ENCODE data around the gene BPNT1. TPM values are rescaled to one million over a fixed set of nuclear protein-coding genes. Genes with fewer than 3 reads are reported as not detected.
A peak's percentile ranks its signal among the peaks of the same experiment; 100 is the strongest.

BPNT1 gene
- total RNA-seq, 1 experiment from 2014 or later, result 25.2 TPM

DNA sequence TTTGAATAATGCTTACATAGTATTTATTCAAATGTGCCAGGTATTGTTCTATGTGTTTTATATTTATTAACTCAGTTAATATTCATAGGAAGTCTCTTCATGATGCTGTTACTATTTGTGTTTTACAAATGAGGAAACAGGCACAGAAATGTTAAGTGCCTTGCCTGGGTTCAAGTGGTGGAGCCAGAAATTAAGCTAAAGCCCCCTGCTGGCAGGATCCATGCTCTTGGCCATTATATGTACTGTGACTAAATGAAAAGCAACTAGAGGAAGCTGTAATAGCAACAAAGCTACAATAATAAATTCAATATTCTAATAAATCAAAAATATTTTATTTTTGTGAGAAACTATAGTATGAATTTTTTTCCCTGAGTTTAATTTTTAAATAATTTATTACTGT is 34.3 kb upstream of the BPNT1 start:
- BruUV-seq (replicated peaks), result no TSS peak
- ATAC-seq, result peak; percentile 76
- intact Hi-C loops (cut with micrococcal nuclease), result loop anchor here (10.0 kb wide), 2 partner anchors 249 to 289 kb away; no protein-coding TSS in a partner anchor

DNA sequence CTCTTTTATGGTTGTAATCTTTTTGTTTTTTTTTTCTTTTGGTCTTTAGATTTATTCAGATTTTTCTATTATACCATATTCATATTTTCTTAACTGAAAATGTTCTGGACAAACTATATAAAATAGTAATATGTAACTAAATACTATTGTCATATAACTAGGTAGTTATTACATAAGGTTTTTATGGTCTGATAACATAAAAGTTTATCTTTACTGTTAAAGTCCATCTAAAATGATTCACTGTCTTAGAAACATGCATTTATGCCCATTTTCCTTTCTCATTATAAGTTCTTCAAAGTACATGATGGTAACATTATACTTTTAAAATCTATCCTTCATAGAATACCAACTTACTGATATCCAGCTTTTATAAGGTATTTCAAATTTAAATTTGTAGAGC is 33.5 kb upstream of the BPNT1 start:
- CTCF ChIA-PET, result interaction anchor here (2.2 kb wide), 1 partner anchor 11 kb away, joined by 15 read pairs; no protein-coding TSS in a partner anchor

More for the DNA sequence above, 34.3 kb upstream of the BPNT1 start:
- Histone ChIP-seq H3K4me1 (ENCODE audit: control insufficient read depth in 1 of 2, insufficient read depth in 2 of 2, low read length in 2 of 2) (no peaks in the 10 kb centered on the region), H3K27me3 (ENCODE audit: insufficient read depth, low read length) (no peaks in the 10 kb centered on the region), H3K79me2 (ENCODE audit: insufficient read depth, low read length) (peaks cover 14% of the 10 kb centered on the region), H3K9ac (ENCODE audit: low read length) (no peak overlapping the region), H3K36me3 (ENCODE audit: control insufficient read depth in 1 of 2, insufficient read depth in 2 of 2, low read length in 2 of 2) (peaks cover 10 to 11% of the 10 kb centered on the region in 2 experiments; a peak in 2 of 4 replicates), H3K9me3 (ENCODE audit: control insufficient read depth in 1 of 2, insufficient read depth in 1 of 2, low read depth in 1 of 2, low read length in 2 of 2) (no peaks in the 10 kb centered on the region), H3K4me2 (ENCODE audit: low read length) (no peak overlapping the region), H3K27ac (ENCODE audit: low read depth, low read length) (no peak overlapping the region), H4K20me1 (ENCODE audit: insufficient read depth) (no peaks in the 10 kb centered on the region; the same call in 1 of the 2 replicates), H3K9me2 (ENCODE audit: insufficient read depth) (no peaks in the 10 kb centered on the region), H3K4me3 (replicated peaks in 1 of 2; ENCODE audit: low read depth in 1 of 2, low read length in 2 of 2) (no peak overlapping the region), H2AFZ (ENCODE audit: low read depth, low read length, poor library complexity, severe bottlenecking) (no peak overlapping the region)
- POLR2A ChIA-PET, result no interaction called here
- DNase-seq (ENCODE audit: low read depth, low spot score), result peak; percentile 7
- CTCF ChIA-PET, result interaction anchor here (0.6 to 2.2 kb wide), 9 partner anchors 9 to 137 kb away, joined by 3 to 15 read pairs (median 3); partner anchors contain the start of gene BPNT1
- RAD21 ChIA-PET (ENCODE audit: low non-redundant PET in 1 of 2, low total read pairs in 2 of 2, uncharacterized antibody in 2 of 2, unreplicated experiment in 2 of 2), result interaction anchor here in 1 of 2 experiments (0.7 kb wide), 1 partner anchor 54 kb away, joined by 4 read pairs; no protein-coding TSS in a partner anchor
- TF ChIP-seq CBX3 (IDR thresholded peaks at IDR 0.05; ENCODE audit: low read depth), result no peak
- TF ChIP-seq, protein P1, sequence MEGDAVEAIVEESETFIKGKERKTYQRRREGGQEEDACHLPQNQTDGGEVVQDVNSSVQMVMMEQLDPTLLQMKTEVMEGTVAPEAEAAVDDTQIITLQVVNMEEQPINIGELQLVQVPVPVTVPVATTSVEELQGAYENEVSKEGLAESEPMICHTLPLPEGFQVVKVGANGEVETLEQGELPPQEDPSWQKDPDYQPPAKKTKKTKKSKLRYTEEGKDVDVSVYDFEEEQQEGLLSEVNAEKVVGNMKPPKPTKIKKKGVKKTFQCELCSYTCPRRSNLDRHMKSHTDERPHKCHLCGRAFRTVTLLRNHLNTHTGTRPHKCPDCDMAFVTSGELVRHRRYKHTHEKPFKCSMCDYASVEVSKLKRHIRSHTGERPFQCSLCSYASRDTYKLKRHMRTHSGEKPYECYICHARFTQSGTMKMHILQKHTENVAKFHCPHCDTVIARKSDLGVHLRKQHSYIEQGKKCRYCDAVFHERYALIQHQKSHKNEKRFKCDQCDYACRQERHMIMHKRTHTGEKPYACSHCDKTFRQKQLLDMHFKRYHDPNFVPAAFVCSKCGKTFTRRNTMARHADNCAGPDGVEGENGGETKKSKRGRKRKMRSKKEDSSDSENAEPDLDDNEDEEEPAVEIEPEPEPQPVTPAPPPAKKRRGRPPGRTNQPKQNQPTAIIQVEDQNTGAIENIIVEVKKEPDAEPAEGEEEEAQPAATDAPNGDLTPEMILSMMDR (IDR thresholded peaks at IDR 0.05 in 2 of 3, conservative IDR thresholded peaks at IDR 0.05 in 1 of 3; ENCODE audit: borderline replicate concordance in 1 of 3, insufficient read depth in 1 of 3, low read depth in 2 of 3, low read length in 2 of 3), result peak; percentile 25 to 62 (median 61); a peak in 4 of 6 replicates

More for the DNA sequence above, 33.5 kb upstream of the BPNT1 start:
- Histone ChIP-seq H3K79me2 (ENCODE audit: insufficient read depth, low read length) (peaks cover 14% of the 10 kb centered on the region), H3K4me3 (replicated peaks in 1 of 2; ENCODE audit: low read depth in 1 of 2, low read length in 2 of 2) (no peak overlapping the region), H3K4me1 (ENCODE audit: control insufficient read depth in 1 of 2, insufficient read depth in 2 of 2, low read length in 2 of 2) (no peaks in the 10 kb centered on the region), H3K9me2 (ENCODE audit: insufficient read depth) (no peaks in the 10 kb centered on the region), H3K9ac (ENCODE audit: low read length) (no peak overlapping the region), H4K20me1 (ENCODE audit: insufficient read depth) (no peaks in the 10 kb centered on the region; the same call in 1 of the 2 replicates), H3K36me3 (ENCODE audit: control insufficient read depth in 1 of 2, insufficient read depth in 2 of 2, low read length in 2 of 2) (peaks cover 10 to 11% of the 10 kb centered on the region in 2 experiments; a peak in 2 of 4 replicates), H3K4me2 (ENCODE audit: low read length) (no peak overlapping the region), H3K27me3 (ENCODE audit: insufficient read depth, low read length) (no peaks in the 10 kb centered on the region), H2AFZ (ENCODE audit: low read depth, low read length, poor library complexity, severe bottlenecking) (no peak overlapping the region), H3K9me3 (ENCODE audit: control insufficient read depth in 1 of 2, insufficient read depth in 1 of 2, low read depth in 1 of 2, low read length in 2 of 2) (no peaks in the 10 kb centered on the region), H3K27ac (ENCODE audit: low read depth, low read length) (no peak overlapping the region)
- RAD21 ChIA-PET (ENCODE audit: low non-redundant PET in 1 of 2, low total read pairs in 2 of 2, uncharacterized antibody in 2 of 2, unreplicated experiment in 2 of 2), result no interaction called here
- intact Hi-C loops (cut with micrococcal nuclease), result loop anchor here (10.0 kb wide), 2 partner anchors 248 to 288 kb away; no protein-coding TSS in a partner anchor
- TF ChIP-seq YY1 (IDR thresholded peaks at IDR 0.05; ENCODE audit: extremely low read depth, insufficient replicate concordance, low read depth, low read length), result no peak
- TF ChIP-seq ELF1 (IDR thresholded peaks at IDR 0.05; ENCODE audit: borderline replicate concordance, low read depth), result no peak
- no peak for TF ChIP-seq ATF3 (IDR thresholded peaks at IDR 0.05)
- TF ChIP-seq JUND (IDR thresholded peaks at IDR 0.05), result no peak
- TF ChIP-seq SIN3A (IDR thresholded peaks at IDR 0.05; ENCODE audit: low read depth), result no peak
- TF ChIP-seq EZH2phosphoT487 (IDR thresholded peaks at IDR 0.05; ENCODE audit: borderline replicate concordance), result no peak
- TF ChIP-seq ZBTB33 (IDR thresholded peaks at IDR 0.05; ENCODE audit: extremely low read depth, insufficient replicate concordance, low read length), result no peak
- TF ChIP-seq, protein P2, sequence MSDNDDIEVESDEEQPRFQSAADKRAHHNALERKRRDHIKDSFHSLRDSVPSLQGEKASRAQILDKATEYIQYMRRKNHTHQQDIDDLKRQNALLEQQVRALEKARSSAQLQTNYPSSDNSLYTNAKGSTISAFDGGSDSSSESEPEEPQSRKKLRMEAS (IDR thresholded peaks at IDR 0.05), result no peak
- no peak for TF ChIP-seq FOSL1 (IDR thresholded peaks at IDR 0.05; ENCODE audit: low read depth)
- no peak for TF ChIP-seq CBX3 (IDR thresholded peaks at IDR 0.05; ENCODE audit: low read depth)
- no peak for ATAC-seq
- no TSS peak for BruUV-seq (replicated peaks)
- no peak for DNase-seq (ENCODE audit: low read depth, low spot score)
- POLR2A ChIA-PET, result no interaction called here
